Chondrocyte (in vitro differentiated cells): ENCODE results near the gene AFF3. TPM values are rescaled to one million over a fixed set of nuclear protein-coding genes. Genes with fewer than 3 reads are reported as not detected.

Experiments
- DNase-seq: peaks from one replicate; pipeline ENCODE4 v3.0.0; 2021; ENCODE audit warnings: mixed read lengths, low spot score
- H3K27ac Mint-ChIP-seq: one replicate; pipeline ENCODE4 v1.8.0; 2021; ENCODE audit warnings: mild to moderate bottlenecking, moderate library complexity, mixed read lengths; ENCODE audit not compliant: unreplicated experiment
- H3K27me3 Mint-ChIP-seq: 2 replicates; pipeline ENCODE4 v1.8.0; 2021; ENCODE audit warnings: low read depth, mixed read lengths
- H3K36me3 Mint-ChIP-seq: 2 replicates; pipeline ENCODE4 v1.8.0; 2021; ENCODE audit warnings: low read depth, mixed read lengths
- H3K4me1 Mint-ChIP-seq: 2 replicates; pipeline ENCODE4 v1.8.0; 2021; ENCODE audit warnings: low read depth, mild to moderate bottlenecking, mixed read lengths
- H3K4me3 Mint-ChIP-seq: one replicate; pipeline ENCODE4 v1.8.0; 2021; ENCODE audit warnings: mild to moderate bottlenecking, moderate library complexity, mixed read lengths; ENCODE audit not compliant: unreplicated experiment
- H3K9me3 Mint-ChIP-seq: 2 replicates; pipeline ENCODE4 v1.8.0; 2021; ENCODE audit warnings: low read depth, mixed read lengths
- total RNA-seq: library from RNA; stranded (reverse); gene quantifications from 3 replicates; pipeline ENCODE4 v1.2.1, GENCODE V29; 2021
- TF ChIP-seq, protein P1 (sequence below): fragments of 200-600 bp; sonication (generic); IDR thresholded peaks from 2 replicates; pipeline ENCODE4 v1.5.0; 2021; ENCODE audit warnings: antibody characterized with exemption, mild to moderate bottlenecking, moderate library complexity

The AFF3 gene
- total RNA-seq, 1 donor from 2014 or later: 127 TPM

DNA sequence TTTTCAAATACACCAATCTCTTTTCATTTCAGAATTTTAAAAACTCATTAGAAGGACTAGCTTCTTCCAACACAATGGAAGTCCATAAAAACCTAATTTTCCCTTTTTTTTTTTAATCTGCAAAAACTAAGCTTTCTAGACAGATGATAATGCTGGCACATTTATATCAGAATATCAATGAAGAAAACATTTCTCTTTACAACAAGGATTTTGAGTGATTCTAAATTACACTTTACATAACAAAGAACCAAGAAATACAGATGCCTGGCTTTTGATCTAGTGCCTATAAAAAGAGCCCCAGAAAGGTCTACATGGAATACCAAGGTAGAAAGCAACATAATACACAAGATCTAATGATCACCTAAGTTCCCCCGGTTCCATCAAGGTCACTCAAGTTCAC lies 108.0 kb downstream of the AFF3 start:
- TF ChIP-seq, protein P1, sequence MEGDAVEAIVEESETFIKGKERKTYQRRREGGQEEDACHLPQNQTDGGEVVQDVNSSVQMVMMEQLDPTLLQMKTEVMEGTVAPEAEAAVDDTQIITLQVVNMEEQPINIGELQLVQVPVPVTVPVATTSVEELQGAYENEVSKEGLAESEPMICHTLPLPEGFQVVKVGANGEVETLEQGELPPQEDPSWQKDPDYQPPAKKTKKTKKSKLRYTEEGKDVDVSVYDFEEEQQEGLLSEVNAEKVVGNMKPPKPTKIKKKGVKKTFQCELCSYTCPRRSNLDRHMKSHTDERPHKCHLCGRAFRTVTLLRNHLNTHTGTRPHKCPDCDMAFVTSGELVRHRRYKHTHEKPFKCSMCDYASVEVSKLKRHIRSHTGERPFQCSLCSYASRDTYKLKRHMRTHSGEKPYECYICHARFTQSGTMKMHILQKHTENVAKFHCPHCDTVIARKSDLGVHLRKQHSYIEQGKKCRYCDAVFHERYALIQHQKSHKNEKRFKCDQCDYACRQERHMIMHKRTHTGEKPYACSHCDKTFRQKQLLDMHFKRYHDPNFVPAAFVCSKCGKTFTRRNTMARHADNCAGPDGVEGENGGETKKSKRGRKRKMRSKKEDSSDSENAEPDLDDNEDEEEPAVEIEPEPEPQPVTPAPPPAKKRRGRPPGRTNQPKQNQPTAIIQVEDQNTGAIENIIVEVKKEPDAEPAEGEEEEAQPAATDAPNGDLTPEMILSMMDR: no peak
- DNase-seq: no peak
- Mint-ChIP-seq H3K36me3 (peaks cover 6% of the 10 kb centered on the region), H3K9me3 (peaks cover 4% of the 10 kb centered on the region), H3K27me3 (no peaks in the 10 kb centered on the region), H3K4me3 (no peak overlapping the region), H3K27ac (no peak overlapping the region), H3K4me1 (peaks cover 30% of the 10 kb centered on the region)

DNA sequence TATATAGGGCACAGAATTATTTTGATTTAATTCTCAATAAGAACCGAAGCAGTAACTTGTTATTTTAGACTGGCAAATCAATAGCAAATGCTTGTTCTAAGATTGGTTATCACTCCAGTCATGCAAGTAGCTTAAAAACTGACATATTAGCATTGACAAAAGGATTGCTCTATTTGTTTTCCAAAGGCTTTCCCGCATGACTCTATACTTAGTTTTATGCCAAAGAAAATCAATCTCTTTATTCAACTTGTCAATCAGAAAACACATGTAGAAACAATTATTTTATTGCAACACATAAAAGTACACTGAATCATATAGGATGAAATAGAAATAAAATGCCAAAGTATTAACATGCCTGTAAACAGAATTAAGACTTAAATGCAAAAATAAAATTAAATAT lies 108.4 kb downstream of the AFF3 start:
- no peak overlapping the region for H3K27ac Mint-ChIP-seq
- DNase-seq: no peak
- H3K36me3 Mint-ChIP-seq: peaks cover 8% of the 10 kb centered on the region
- H3K4me1 Mint-ChIP-seq: peaks cover 34% of the 10 kb centered on the region
- no peak overlapping the region for H3K4me3 Mint-ChIP-seq
- TF ChIP-seq, protein P1: no peak
- H3K27me3 Mint-ChIP-seq: no peaks in the 10 kb centered on the region
- H3K9me3 Mint-ChIP-seq: peaks cover 4% of the 10 kb centered on the region

DNA sequence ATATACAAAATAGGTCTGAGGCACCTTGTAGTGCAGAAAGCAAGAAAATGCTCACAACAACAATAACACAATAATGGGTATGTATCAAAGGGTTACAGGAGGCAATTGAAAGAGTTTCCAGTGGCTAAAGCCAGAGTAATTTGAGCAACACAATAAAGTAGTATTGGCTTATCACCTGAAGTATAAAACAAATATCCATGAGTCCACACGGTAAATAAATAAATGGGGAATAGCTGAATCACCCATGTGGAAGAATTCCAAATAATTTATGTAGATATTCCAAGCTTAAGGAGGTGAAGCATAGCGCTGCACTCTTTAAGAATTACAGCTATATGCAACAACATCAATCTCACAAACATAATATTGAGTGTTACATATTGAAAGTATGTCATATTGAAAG lies 110.8 kb downstream of the AFF3 start:
- H3K4me3 Mint-ChIP-seq: no peak overlapping the region
- H3K4me1 Mint-ChIP-seq: peaks cover 44% of the 10 kb centered on the region
- H3K9me3 Mint-ChIP-seq: peaks cover 4% of the 10 kb centered on the region
- TF ChIP-seq, protein P1: no peak
- DNase-seq: no peak
- no peaks in the 10 kb centered on the region for H3K27me3 Mint-ChIP-seq
- H3K36me3 Mint-ChIP-seq: peaks cover 8% of the 10 kb centered on the region
- no peak overlapping the region for H3K27ac Mint-ChIP-seq

DNA sequence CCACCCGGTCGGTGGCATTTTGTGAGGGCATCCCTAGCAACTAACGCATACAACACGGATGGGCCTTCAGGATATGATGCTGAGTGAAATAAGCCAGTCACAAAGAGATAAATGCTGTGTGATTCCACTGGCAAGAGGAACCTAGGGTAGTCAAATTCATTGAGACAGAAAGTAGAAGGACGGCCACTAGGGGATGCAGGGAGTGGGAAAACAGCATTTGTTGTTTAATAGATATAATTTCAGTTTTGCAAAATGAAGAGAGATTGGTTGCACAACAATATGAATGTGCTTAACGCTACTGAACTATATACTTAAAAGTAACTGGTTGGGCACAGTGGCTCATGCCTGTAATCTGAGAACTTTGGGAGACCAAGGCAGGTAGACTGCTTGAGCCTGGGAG lies 112.9 kb downstream of the AFF3 start:
- no peak for DNase-seq
- no peaks in the 10 kb centered on the region for H3K27me3 Mint-ChIP-seq
- peaks cover 18% of the 10 kb centered on the region for H3K9me3 Mint-ChIP-seq
- H3K4me1 Mint-ChIP-seq: peaks cover 24% of the 10 kb centered on the region
- peaks cover 12% of the 10 kb centered on the region for H3K36me3 Mint-ChIP-seq
- H3K27ac Mint-ChIP-seq: no peak overlapping the region
- no peak overlapping the region for H3K4me3 Mint-ChIP-seq
- TF ChIP-seq, protein P1: peak; percentile 29

DNA sequence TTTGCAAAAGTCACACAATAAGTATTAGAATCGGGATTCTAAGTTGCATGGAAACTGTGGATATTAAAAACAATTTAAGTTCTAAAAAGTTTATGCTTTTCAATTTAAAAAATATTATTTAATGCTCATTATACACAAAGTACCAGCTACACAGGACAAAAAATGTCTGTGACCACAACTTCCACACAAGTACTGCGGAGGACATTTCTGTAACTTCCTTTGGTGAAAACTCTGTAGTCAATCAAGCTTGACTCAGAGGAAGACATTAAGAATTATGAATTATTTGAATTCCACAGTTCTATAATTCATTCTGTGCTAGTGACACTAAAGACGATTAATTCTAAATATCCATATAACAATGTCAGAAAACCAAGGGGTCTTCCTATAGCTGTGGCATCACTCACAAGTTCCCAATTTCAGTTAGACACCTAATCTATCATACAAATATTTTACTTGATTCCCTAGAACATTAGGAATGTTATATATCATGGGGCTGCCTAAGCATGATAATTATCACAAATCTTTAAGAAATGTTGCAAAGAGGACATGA lies 120.5 kb downstream of the AFF3 start:
- Mint-ChIP-seq H3K27ac (peak overlapping the region; percentile 18), H3K27me3 (no peaks in the 10 kb centered on the region), H3K4me1 (peaks cover 7% of the 10 kb centered on the region), H3K4me3 (no peak overlapping the region), H3K36me3 (peaks cover 7% of the 10 kb centered on the region), H3K9me3 (peaks cover 13% of the 10 kb centered on the region)
- no peak for DNase-seq
- TF ChIP-seq, protein P1: no peak
